NCI-H1092 (cell line): ENCODE data around the gene SLC30A5.

Source experiments
- DNase-seq: peaks from one replicate; lab custom pipeline; 2025; lab: John Stamatoyannopoulos, UW

Gene SLC30A5

GRCh38 chr5:69167929-69168328 lies 74.1 kb downstream of the SLC30A5 start:
- DNase-seq = no peak

- DNase-seq = no peak
Measured at GRCh38 chr5:69170495-69170894, 76.7 kb downstream of the SLC30A5 start.

- no peak for DNase-seq
Measured at GRCh38 chr5:69170969-69171368, 77.2 kb downstream of the SLC30A5 start.
